ENCODE results near the gene ABCA4. TPM values are rescaled to one million over a fixed set of nuclear protein-coding genes. Genes with fewer than 3 reads are reported as not detected.
A peak's percentile ranks its signal among the peaks of the same experiment; 100 is the strongest.
"Not testable (repeated sequence)": the region's sequence is repeated elsewhere in the genome, so short reads cannot be mapped to it uniquely, and the experiment has no call there.

Gene ABCA4
- total and polyA plus RNA-seq, 4 experiments from 2014 or later, result not detected

GRCh38 chr1:93995837-93996536, 125.0 kb downstream of the ABCA4 start:
- Mint-ChIP-seq H3K9me3 (no peaks in the 10 kb centered on the region), H3K36me3 (no peaks in the 10 kb centered on the region), H3K27me3 (peaks cover 16 to 25% of the 10 kb centered on the region in 2 donors), H3K4me3 (no peak overlapping the region), H3K27ac (no peak overlapping the region), H3K4me1 (peaks cover 0 to 1% (median 0%) of the 10 kb centered on the region in 4 donors)
- Histone ChIP-seq H3K27me3 (ENCODE audit: insufficient read depth, low read length) (peaks cover 5% of the 10 kb centered on the region), H3K36me3 (ENCODE audit: insufficient read depth, low read length) (no peaks in the 10 kb centered on the region), H3K4me3 (ENCODE audit: low read length in 2 of 2) (no peak overlapping the region), H3K4me1 (ENCODE audit: insufficient read depth, low read length) (no peaks in the 10 kb centered on the region), H3K27ac (ENCODE audit: low read depth, low read length) (no peak overlapping the region), H3K9me3 (ENCODE audit: control insufficient read depth in 1 of 2, low read length in 2 of 2) (no peaks in the 10 kb centered on the region)
- ChIA-PET POLR2A (ENCODE audit: partially characterized antibody) (no interaction called here), CTCF (ENCODE audit: partially characterized antibody) (no interaction called here)
- no peak for DNase-seq
- intact Hi-C loops (cut with micrococcal nuclease), result no loop called here

- POLR2A ChIA-PET (ENCODE audit: partially characterized antibody), result no interaction called here
- Histone ChIP-seq H3K4me3 (ENCODE audit: low read length in 2 of 2) (no peak overlapping the region), H3K36me3 (ENCODE audit: insufficient read depth, low read length) (no peaks in the 10 kb centered on the region), H3K27me3 (ENCODE audit: insufficient read depth, low read length) (peaks cover 5% of the 10 kb centered on the region), H3K9me3 (ENCODE audit: control insufficient read depth in 1 of 2, low read length in 2 of 2) (no peaks in the 10 kb centered on the region), H3K4me1 (ENCODE audit: insufficient read depth, low read length) (no peaks in the 10 kb centered on the region), H3K27ac (ENCODE audit: low read depth, low read length) (no peak overlapping the region)
- intact Hi-C loops (cut with micrococcal nuclease), result no loop called here
- CTCF ChIA-PET (ENCODE audit: partially characterized antibody), result no interaction called here
- Mint-ChIP-seq H3K4me3 (no peak overlapping the region), H3K9me3 (peaks cover 0 to 2% (median 0%) of the 10 kb centered on the region in 8 donors), H3K27ac (no peak overlapping the region), H3K36me3 (no peaks in the 10 kb centered on the region), H3K27me3 (peaks cover 19 to 20% of the 10 kb centered on the region in 2 donors), H3K4me1 (peaks cover 0 to 1% (median 0%) of the 10 kb centered on the region in 4 donors)
- no peak for DNase-seq
Observed at GRCh38 chr1:93993731-93994130, 127.2 kb downstream of the ABCA4 start.

GRCh38 chr1:93992954-93993353, 128.0 kb downstream of the ABCA4 start:
- ChIA-PET POLR2A (ENCODE audit: partially characterized antibody) (no interaction called here), CTCF (ENCODE audit: partially characterized antibody) (no interaction called here)
- peaks cover 0 to 1% (median 0%) of the 10 kb centered on the region in 4 donors for H3K4me1 Mint-ChIP-seq
- peak overlapping the region in 1 of 8 donors; percentile 11 for H3K4me3 Mint-ChIP-seq
- no peaks in the 10 kb centered on the region for H3K4me1 ChIP-seq (ENCODE audit: insufficient read depth, low read length)
- no peak for DNase-seq
- H3K27ac ChIP-seq (ENCODE audit: low read depth, low read length), result no peak overlapping the region
- H3K4me3 ChIP-seq (ENCODE audit: low read length in 2 of 2), result no peak overlapping the region
- no peaks in the 10 kb centered on the region for H3K36me3 ChIP-seq (ENCODE audit: insufficient read depth, low read length)
- peaks cover 5% of the 10 kb centered on the region for H3K27me3 ChIP-seq (ENCODE audit: insufficient read depth, low read length)
- no peaks in the 10 kb centered on the region for H3K9me3 ChIP-seq (ENCODE audit: control insufficient read depth in 1 of 2, low read length in 2 of 2)
- H3K36me3 Mint-ChIP-seq, result no peaks in the 10 kb centered on the region
- H3K27me3 Mint-ChIP-seq, result peaks cover 19 to 23% of the 10 kb centered on the region in 2 donors
- H3K27ac Mint-ChIP-seq, result no peak overlapping the region
- intact Hi-C loops (cut with micrococcal nuclease), result no loop called here
- H3K9me3 Mint-ChIP-seq, result peaks cover 0 to 2% (median 0%) of the 10 kb centered on the region in 8 donors

GRCh38 chr1:93992190-93992589, 128.8 kb downstream of the ABCA4 start:
- H3K27me3 ChIP-seq (ENCODE audit: insufficient read depth, low read length), result peaks cover 5% of the 10 kb centered on the region
- H3K4me3 ChIP-seq (ENCODE audit: low read length in 2 of 2), result no peak overlapping the region
- no peak for DNase-seq
- H3K36me3 Mint-ChIP-seq, result no peaks in the 10 kb centered on the region
- H3K36me3 ChIP-seq (ENCODE audit: insufficient read depth, low read length), result no peaks in the 10 kb centered on the region
- POLR2A ChIA-PET (ENCODE audit: partially characterized antibody), result no interaction called here
- no peaks in the 10 kb centered on the region for H3K4me1 ChIP-seq (ENCODE audit: insufficient read depth, low read length)
- H3K27ac ChIP-seq (ENCODE audit: low read depth, low read length), result no peak overlapping the region
- no peak overlapping the region for H3K4me3 Mint-ChIP-seq
- CTCF ChIA-PET (ENCODE audit: partially characterized antibody), result no interaction called here
- H3K9me3 Mint-ChIP-seq, result peaks cover 0 to 2% (median 0%) of the 10 kb centered on the region in 8 donors
- peaks cover 22 to 27% of the 10 kb centered on the region in 2 donors for H3K27me3 Mint-ChIP-seq
- H3K4me1 Mint-ChIP-seq, result peaks cover 0 to 1% (median 0%) of the 10 kb centered on the region in 4 donors
- intact Hi-C loops (cut with micrococcal nuclease), result no loop called here
- H3K27ac Mint-ChIP-seq, result no peak overlapping the region
- no peaks in the 10 kb centered on the region for H3K9me3 ChIP-seq (ENCODE audit: control insufficient read depth in 1 of 2, low read length in 2 of 2)

- H3K9me3 ChIP-seq (ENCODE audit: control insufficient read depth in 1 of 2, low read length in 2 of 2), result no peaks in the 10 kb centered on the region
- Mint-ChIP-seq H3K4me1 (peaks cover 0 to 1% (median 0%) of the 10 kb centered on the region in 4 donors), H3K27ac (no peak overlapping the region), H3K27me3 (peaks cover 19 to 24% of the 10 kb centered on the region in 2 donors), H3K9me3 (peaks cover 0 to 2% (median 0%) of the 10 kb centered on the region in 8 donors), H3K4me3 (no peak overlapping the region), H3K36me3 (no peaks in the 10 kb centered on the region)
- ChIA-PET CTCF (ENCODE audit: partially characterized antibody) (no interaction called here), POLR2A (ENCODE audit: partially characterized antibody) (no interaction called here)
- intact Hi-C loops (cut with micrococcal nuclease), result no loop called here
- H3K4me1 ChIP-seq (ENCODE audit: insufficient read depth, low read length), result no peaks in the 10 kb centered on the region
- H3K27ac ChIP-seq (ENCODE audit: low read depth, low read length), result no peak overlapping the region
- no peak for DNase-seq
- H3K36me3 ChIP-seq (ENCODE audit: insufficient read depth, low read length), result no peaks in the 10 kb centered on the region
- H3K4me3 ChIP-seq (ENCODE audit: low read length in 2 of 2), result no peak overlapping the region
- H3K27me3 ChIP-seq (ENCODE audit: insufficient read depth, low read length), result peaks cover 5% of the 10 kb centered on the region
Observed at GRCh38 chr1:93991271-93991670, 129.7 kb downstream of the ABCA4 start.

GRCh38 chr1:93990477-93990876, 130.5 kb downstream of the ABCA4 start:
- H3K4me1 Mint-ChIP-seq; H3K9me3 Mint-ChIP-seq; POLR2A ChIA-PET (ENCODE audit: partially characterized antibody); H3K4me3 ChIP-seq (ENCODE audit: low read length in 2 of 2); DNase-seq; H3K36me3 ChIP-seq (ENCODE audit: insufficient read depth, low read length); H3K27ac Mint-ChIP-seq; H3K4me1 ChIP-seq (ENCODE audit: insufficient read depth, low read length); H3K27ac ChIP-seq (ENCODE audit: low read depth, low read length); H3K9me3 ChIP-seq (ENCODE audit: control insufficient read depth in 1 of 2, low read length in 2 of 2); H3K4me3 Mint-ChIP-seq; H3K27me3 ChIP-seq (ENCODE audit: insufficient read depth, low read length); H3K36me3 Mint-ChIP-seq; intact Hi-C loops (cut with micrococcal nuclease): not testable (repeated sequence)
- CTCF ChIA-PET (ENCODE audit: partially characterized antibody), result interaction anchor here (1.3 kb wide), 1 partner anchor 10 kb away, joined by 4 read pairs; no protein-coding TSS in a partner anchor
- H3K27me3 Mint-ChIP-seq, result peaks cover 20 to 25% of the 10 kb centered on the region in 2 donors

- DNase-seq, result no peak
- no peaks in the 10 kb centered on the region for H3K36me3 Mint-ChIP-seq
- no peak overlapping the region for H3K4me3 Mint-ChIP-seq
- peaks cover 0 to 2% (median 0%) of the 10 kb centered on the region in 8 donors for H3K9me3 Mint-ChIP-seq
- Histone ChIP-seq H3K4me1 (ENCODE audit: insufficient read depth, low read length) (no peaks in the 10 kb centered on the region), H3K27ac (ENCODE audit: low read depth, low read length) (no peak overlapping the region), H3K4me3 (ENCODE audit: low read length in 2 of 2) (no peak overlapping the region), H3K9me3 (ENCODE audit: control insufficient read depth in 1 of 2, low read length in 2 of 2) (no peaks in the 10 kb centered on the region), H3K36me3 (ENCODE audit: insufficient read depth, low read length) (no peaks in the 10 kb centered on the region), H3K27me3 (ENCODE audit: insufficient read depth, low read length) (peaks cover 5% of the 10 kb centered on the region)
- H3K27me3 Mint-ChIP-seq, result peaks cover 20 to 26% of the 10 kb centered on the region in 2 donors
- intact Hi-C loops (cut with micrococcal nuclease), result no loop called here
- CTCF ChIA-PET (ENCODE audit: partially characterized antibody), result interaction anchor here (1.3 kb wide), 1 partner anchor 10 kb away, joined by 4 read pairs; no protein-coding TSS in a partner anchor
- H3K4me1 Mint-ChIP-seq, result peaks cover 0 to 1% (median 0%) of the 10 kb centered on the region in 4 donors
- H3K27ac Mint-ChIP-seq, result no peak overlapping the region
- POLR2A ChIA-PET (ENCODE audit: partially characterized antibody), result no interaction called here
Observed at GRCh38 chr1:93990010-93990409, 130.9 kb downstream of the ABCA4 start.
